Keratinocyte (primary cell): Measurements from ENCODE around the gene LHFPL6. TPM values are rescaled to one million over a fixed set of nuclear protein-coding genes. Genes with fewer than 3 reads are reported as not detected.

Experiments
- DNase-seq: peaks from one replicate; pipeline ENCODE4 v3.0.0-alpha.2; 2011; ENCODE audit warnings: low read depth, missing footprints, low spot score
- FAIRE-seq: peaks from 2 replicates; lab custom pipeline; 2011; peaks lifted over from hg19 to GRCh38; lab: Jason Lieb, UNC
- H2AFZ ChIP-seq: 2 replicates; pipeline ENCODE4 v1.6.0; 2012; ENCODE audit warnings: low read length, control low read depth, inconsistent platforms; ENCODE audit not compliant: control insufficient read depth
- H3K27ac ChIP-seq: 2 replicates; pipeline ENCODE4 v1.5.1; 2011; ENCODE audit warnings: low read length; ENCODE audit not compliant: control insufficient read depth, insufficient read depth
- H3K27me3 ChIP-seq: 3 replicates; pipeline ENCODE4 v1.6.0; 2011; ENCODE audit warnings: low read length; ENCODE audit not compliant: control insufficient read depth, insufficient read depth; ENCODE audit errors: extremely low read depth
- H3K36me3 ChIP-seq, 2 experiments: 2 replicates in 1 of 2; 3 replicates in 1 of 2; pipeline ENCODE4 v1.5.1; 2011; ENCODE audit warnings: low read length in 2 of 2, mild to moderate bottlenecking in 1 of 2; ENCODE audit not compliant: control insufficient read depth in 2 of 2, insufficient read depth in 2 of 2; ENCODE audit errors: extremely low read depth in 1 of 2
- H3K4me1 ChIP-seq: 3 replicates; pipeline ENCODE4 v1.5.1; 2011; ENCODE audit warnings: low read length; ENCODE audit not compliant: control insufficient read depth, insufficient read depth; ENCODE audit errors: extremely low read depth
- H3K4me2 ChIP-seq: 3 replicates; pipeline ENCODE4 v1.6.0; 2011; ENCODE audit warnings: low read depth, low read length; ENCODE audit not compliant: control insufficient read depth, insufficient read depth; ENCODE audit errors: extremely low read depth
- H3K4me3 ChIP-seq, 3 experiments: fragments of 200-600 bp in 1 of 3; sonication (generic) in 1 of 3; 2 replicates in 2 of 3; 3 replicates in 1 of 3; pipeline ENCODE4 v1.5.1; 2011 to 2016; ENCODE audit warnings: low read length in 3 of 3, mild to moderate bottlenecking in 3 of 3, control low read depth in 2 of 3, inconsistent platforms in 1 of 3, low read depth in 1 of 3, mixed read lengths in 1 of 3, mixed run types in 1 of 3, moderate library complexity in 1 of 3; ENCODE audit not compliant: control insufficient read depth in 2 of 3, insufficient read depth in 2 of 3; ENCODE audit errors: extremely low read depth in 1 of 3
- H3K79me2 ChIP-seq: 2 replicates; pipeline ENCODE4 v1.6.0; 2012; ENCODE audit warnings: low read length; ENCODE audit not compliant: control insufficient read depth, insufficient read depth
- H3K9ac ChIP-seq: 3 replicates; pipeline ENCODE4 v1.6.0; 2011; ENCODE audit warnings: low read length; ENCODE audit not compliant: control insufficient read depth, insufficient read depth; ENCODE audit errors: extremely low read depth
- H3K9me1 ChIP-seq: 3 replicates; pipeline ENCODE4 v1.6.0; 2011; ENCODE audit warnings: low read length; ENCODE audit not compliant: control insufficient read depth, insufficient read depth; ENCODE audit errors: extremely low read depth
- H3K9me3 ChIP-seq: 2 replicates; pipeline ENCODE4 v1.5.1; 2012; ENCODE audit warnings: low read depth, low read length; ENCODE audit not compliant: control insufficient read depth
- H4K20me1 ChIP-seq: 3 replicates; pipeline ENCODE4 v1.6.0; 2011; ENCODE audit warnings: low read length; ENCODE audit not compliant: control insufficient read depth, insufficient read depth; ENCODE audit errors: extremely low read depth
- EZH2 ChIP-seq: IDR thresholded peaks from one replicate; pipeline ENCODE4 v1.6.1; 2012; ENCODE audit warnings: inconsistent platforms, mild to moderate bottlenecking, low read length, moderate library complexity
- dilution Hi-C: fragments of 300-500 bp; cut with MboI; formaldehyde crosslinking; loops from one replicate; pipeline ENCODE4 v1.7.0; 2020; ENCODE audit warnings: low sequenced_read_pairs; ENCODE audit not compliant: extremely low pct_ligation_motif_present
- polyA plus RNA-seq, 5 experiments: library from polyadenylated mRNA; depleted of rRNA in 3 of 5; stranded (reverse) in 3 of 5; stranded (forward) in 1 of 5; unstranded in 1 of 5; fragments of >200 nt; gene quantifications; 1 replicate in 1 of 5; 2 replicates in 3 of 5; 3 replicates in 1 of 5; pipeline versions ENCODE4 v1.2.1 to v1.2.3, GENCODE V29; 2011 to 2012; ENCODE audit warnings: missing spikeins in 2 of 5, low read depth in 1 of 5, low replicate concordance in 1 of 5
- TF ChIP-seq, protein P1 (sequence below), 3 experiments: IDR thresholded peaks in 1 of 3; conservative IDR thresholded peaks in 1 of 3; optimal IDR thresholded peaks in 1 of 3; 2 replicates in 2 of 3; 3 replicates in 1 of 3; pipeline versions ENCODE3 to v1.5.1; 2011; ENCODE audit warnings: low read length in 3 of 3, mild to moderate bottlenecking in 3 of 3, moderate library complexity in 2 of 3, control low read depth in 1 of 3, inconsistent platforms in 1 of 3; ENCODE audit not compliant: insufficient read depth in 2 of 3; ENCODE audit errors: extremely low read depth in 1 of 3

Gene LHFPL6
- polyA plus RNA-seq, 1 donor (not counting 4 experiments of a cell fraction or from before 2014, with no cell fraction given): 15.8 TPM

DNA sequence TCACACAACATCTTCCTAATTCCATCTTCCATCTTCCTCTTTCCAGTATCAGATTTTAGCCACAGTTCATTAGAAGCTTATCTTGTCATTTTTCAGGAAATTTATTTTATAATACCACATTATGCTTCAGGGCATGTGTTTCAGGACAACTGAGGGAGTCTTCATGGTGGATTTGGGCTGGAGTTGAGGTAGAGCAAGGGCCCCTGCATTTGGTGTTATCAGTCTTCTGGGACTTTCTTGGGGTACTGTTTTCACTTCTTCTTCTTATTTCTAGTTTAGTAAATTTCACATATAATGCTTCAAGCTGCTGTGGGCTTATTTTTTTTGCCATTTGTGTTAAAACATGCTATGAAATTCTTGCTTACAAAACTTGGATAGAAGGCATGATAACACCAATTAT is 188.7 kb downstream of the LHFPL6 start:
- Histone ChIP-seq H3K4me3 (no peak overlapping the region), H3K4me1 (peaks cover 5% of the 10 kb centered on the region), H3K27me3 (no peaks in the 10 kb centered on the region), H3K4me2 (no peak overlapping the region), H4K20me1 (no peaks in the 10 kb centered on the region), H3K9me1 (no peaks in the 10 kb centered on the region), H3K79me2 (no peaks in the 10 kb centered on the region), H3K27ac (no peak overlapping the region), H2AFZ (no peak overlapping the region), H3K9ac (no peak overlapping the region), H3K9me3 (no peaks in the 10 kb centered on the region), H3K36me3 (no peaks in the 10 kb centered on the region)
- dilution Hi-C loops: no loop called here
- DNase-seq (no peak), FAIRE-seq (no peak)
- TF ChIP-seq EZH2: no peak
- TF ChIP-seq, protein P1, sequence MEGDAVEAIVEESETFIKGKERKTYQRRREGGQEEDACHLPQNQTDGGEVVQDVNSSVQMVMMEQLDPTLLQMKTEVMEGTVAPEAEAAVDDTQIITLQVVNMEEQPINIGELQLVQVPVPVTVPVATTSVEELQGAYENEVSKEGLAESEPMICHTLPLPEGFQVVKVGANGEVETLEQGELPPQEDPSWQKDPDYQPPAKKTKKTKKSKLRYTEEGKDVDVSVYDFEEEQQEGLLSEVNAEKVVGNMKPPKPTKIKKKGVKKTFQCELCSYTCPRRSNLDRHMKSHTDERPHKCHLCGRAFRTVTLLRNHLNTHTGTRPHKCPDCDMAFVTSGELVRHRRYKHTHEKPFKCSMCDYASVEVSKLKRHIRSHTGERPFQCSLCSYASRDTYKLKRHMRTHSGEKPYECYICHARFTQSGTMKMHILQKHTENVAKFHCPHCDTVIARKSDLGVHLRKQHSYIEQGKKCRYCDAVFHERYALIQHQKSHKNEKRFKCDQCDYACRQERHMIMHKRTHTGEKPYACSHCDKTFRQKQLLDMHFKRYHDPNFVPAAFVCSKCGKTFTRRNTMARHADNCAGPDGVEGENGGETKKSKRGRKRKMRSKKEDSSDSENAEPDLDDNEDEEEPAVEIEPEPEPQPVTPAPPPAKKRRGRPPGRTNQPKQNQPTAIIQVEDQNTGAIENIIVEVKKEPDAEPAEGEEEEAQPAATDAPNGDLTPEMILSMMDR (optimal IDR thresholded peaks at IDR 0.05 in 1 of 3, IDR thresholded peaks at IDR 0.05 in 1 of 3, conservative IDR thresholded peaks at IDR 0.05 in 1 of 3; ENCODE audit: extremely low read depth in 1 of 3, insufficient read depth in 2 of 3, low read length in 3 of 3): no peak

DNA sequence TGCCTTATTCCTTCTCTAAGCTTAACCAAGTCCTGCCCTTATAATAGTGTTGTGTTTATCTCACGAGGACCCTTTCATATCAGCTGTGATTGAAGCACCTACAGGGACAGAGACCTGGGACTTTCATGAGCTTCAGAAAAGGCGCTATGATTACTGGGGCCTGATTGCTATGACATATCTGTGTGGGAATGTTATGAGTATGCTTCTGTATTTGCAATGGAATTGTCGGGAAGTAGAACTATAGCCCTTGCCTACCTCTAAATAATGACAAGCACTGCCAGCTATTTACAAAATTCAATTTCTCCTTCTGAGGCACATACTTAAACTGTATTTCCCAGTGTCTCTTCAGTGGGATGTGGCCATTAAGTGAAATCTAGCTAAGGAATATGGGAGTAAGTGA is 191.5 kb downstream of the LHFPL6 start:
- no peak for TF ChIP-seq EZH2
- TF ChIP-seq, protein P1 (optimal IDR thresholded peaks at IDR 0.05 in 1 of 3, IDR thresholded peaks at IDR 0.05 in 1 of 3, conservative IDR thresholded peaks at IDR 0.05 in 1 of 3; ENCODE audit: extremely low read depth in 1 of 3, insufficient read depth in 2 of 3, low read length in 3 of 3): no peak

More for the DNA sequence above, 191.5 kb downstream of the LHFPL6 start:
- Histone ChIP-seq H3K9me3 (no peaks in the 10 kb centered on the region), H3K9ac (no peak overlapping the region), H3K27me3 (no peaks in the 10 kb centered on the region), H2AFZ (no peak overlapping the region), H3K27ac (no peak overlapping the region), H3K4me3 (no peak overlapping the region), H4K20me1 (no peaks in the 10 kb centered on the region), H3K36me3 (no peaks in the 10 kb centered on the region), H3K4me2 (no peak overlapping the region), H3K4me1 (peaks cover 3% of the 10 kb centered on the region), H3K79me2 (no peaks in the 10 kb centered on the region), H3K9me1 (no peaks in the 10 kb centered on the region)
- FAIRE-seq (no peak), DNase-seq (no peak)
- dilution Hi-C loops: no loop called here
